GM19467 (cell line): ENCODE measurements around the gene TRAK1.
A peak's percentile ranks its signal among the peaks of the same experiment; 100 is the strongest.

Source experiments
- ATAC-seq: cut with Tn5 transposase; IDR thresholded peaks from one replicate; pipeline ENCODE4 v1.9.1; 2021; ENCODE audit warnings: mild to moderate bottlenecking, moderate library complexity; ENCODE audit not compliant: unreplicated experiment

TRAK1 gene

DNA sequence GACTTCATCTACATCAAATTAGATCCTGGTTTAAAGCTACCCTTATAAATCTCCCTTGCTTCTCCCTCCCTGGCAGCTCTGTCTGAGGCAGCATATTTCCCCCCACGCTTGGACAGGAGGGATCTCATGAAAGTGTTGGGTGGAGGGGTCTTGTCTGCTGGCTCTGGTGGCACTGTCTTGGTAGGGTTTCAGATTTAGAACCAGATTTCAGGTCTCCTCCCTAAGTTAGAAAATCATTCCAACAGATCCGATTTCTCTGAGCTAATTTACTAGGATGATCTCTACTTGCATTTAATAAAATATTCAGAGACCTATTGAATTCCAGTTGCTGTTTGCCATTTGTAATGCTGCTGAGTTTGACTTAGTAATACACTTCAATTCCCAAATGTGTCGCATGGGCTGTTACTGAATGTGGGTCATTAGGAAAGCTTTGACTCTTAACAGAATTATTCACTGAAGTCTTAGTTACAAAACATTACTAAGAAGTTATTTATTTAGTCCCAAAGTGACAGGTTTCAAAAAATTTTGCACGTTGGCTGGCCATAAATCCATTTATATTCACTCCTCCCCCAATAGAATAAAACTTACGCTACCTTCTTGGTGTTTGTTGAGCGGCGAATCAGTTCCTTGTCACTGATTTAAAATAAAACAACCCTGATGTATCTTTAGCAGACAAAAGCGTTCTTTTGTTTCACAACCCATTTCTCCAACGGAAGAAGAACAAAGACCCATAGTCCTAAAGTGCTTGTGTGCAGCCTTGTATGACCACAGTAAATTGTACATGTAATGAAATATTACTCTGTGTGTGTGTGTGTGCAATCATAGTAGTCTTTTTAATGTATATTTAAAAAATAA lies 84.5 kb downstream of the TRAK1 start:
- ATAC-seq, result no peak

DNA sequence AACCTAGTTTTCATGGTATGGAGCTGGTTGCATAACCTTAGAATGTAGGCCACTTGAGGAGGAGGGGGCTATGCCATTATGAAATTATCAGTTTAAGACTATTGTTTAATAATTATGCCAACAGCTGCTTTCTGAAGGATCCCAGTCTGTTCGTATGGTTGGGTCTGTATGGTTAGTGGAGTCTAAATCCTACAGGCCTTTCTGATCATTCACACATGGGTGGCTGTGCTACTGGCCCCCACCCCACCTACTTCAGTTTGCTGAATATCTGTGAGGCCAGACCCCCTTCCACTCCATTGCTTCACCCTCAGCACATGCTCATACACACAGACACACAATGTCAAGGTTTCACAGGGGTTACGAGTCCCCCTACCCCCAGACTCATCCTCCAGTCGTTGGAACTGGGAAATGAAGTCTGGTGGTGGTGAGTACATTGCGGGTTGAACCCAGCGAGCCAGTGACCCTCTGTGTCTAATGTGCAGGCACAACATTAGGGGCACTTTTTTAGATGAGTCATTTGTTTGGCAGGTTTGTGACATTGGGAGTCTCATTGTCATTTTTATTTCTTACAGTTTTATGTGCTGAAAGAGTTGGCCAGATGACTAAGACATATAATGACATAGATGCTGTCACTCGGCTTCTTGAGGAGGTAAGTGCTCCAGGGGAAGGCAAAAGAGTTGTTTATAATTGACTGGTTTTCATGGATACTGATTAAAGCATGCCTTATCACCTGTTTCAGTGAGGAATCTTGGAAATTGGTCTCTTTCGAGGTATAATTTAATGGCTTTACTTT lies 85.3 kb downstream of the TRAK1 start:
- ATAC-seq, result no peak

DNA sequence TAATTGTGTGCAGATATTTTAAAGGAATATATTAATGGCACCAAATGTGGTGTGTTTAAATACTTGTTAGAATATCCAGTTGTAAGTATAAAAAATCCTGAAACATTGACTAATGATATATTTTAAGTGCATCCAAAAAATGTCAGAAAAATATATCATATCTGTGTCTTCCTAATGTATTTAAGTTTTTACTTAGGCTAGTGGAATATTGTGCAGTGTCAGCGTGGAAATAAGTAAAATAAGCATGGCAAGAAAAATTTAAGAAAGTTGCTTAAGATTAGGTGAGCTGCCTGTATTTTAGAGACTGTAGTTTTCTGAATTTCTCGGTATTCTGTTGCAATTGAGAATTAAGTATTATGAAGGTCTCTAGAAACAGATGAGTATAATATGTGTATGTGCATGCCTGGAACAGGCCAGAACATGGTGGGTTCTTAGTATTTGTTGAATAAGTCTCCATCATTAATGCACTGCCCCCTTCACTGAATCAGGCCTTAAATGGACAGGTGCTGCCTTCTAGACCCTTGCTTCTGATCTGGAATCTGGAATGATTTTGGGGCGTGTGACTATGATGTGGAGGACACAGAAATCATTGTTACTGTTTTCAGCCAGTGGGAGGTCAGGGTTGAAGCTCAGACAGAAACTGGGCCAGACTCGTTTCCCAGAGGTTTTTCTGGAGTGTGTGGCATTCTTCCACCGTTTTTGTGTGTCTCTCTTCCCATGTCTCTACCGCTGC lies 86.1 kb downstream of the TRAK1 start:
- ATAC-seq, result no peak

GRCh38 chr3:42177801-42178150 lies 86.6 kb downstream of the TRAK1 start:
- no peak for ATAC-seq

- ATAC-seq, result no peak
Observed at GRCh38 chr3:42179110-42179725, 88.1 kb downstream of the TRAK1 start.

- no peak for ATAC-seq
Observed at GRCh38 chr3:42180901-42181300, 89.7 kb downstream of the TRAK1 start.

DNA sequence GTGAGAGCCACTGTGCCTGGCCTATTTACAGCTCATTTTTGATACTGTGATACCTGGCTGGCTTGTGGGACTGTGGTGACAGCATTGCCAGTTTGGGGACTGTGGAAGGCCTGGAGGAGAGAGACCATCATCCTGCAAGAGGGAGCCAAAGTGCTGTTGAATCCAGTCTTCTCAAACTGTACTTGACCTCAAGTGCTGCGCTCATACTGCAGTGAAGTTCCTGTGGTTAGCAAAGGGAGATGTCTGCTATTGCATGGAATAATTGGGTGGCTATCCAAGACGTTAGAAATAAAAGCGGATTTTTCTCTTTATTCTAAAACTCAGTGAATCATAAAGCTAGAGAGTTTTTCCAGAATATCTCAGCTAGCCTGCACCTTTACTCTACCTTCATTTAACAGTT lies 91.4 kb downstream of the TRAK1 start:
- ATAC-seq, result no peak

- no peak for ATAC-seq
Observed at GRCh38 chr3:42183991-42184632, 93.0 kb downstream of the TRAK1 start.

GRCh38 chr3:42184651-42185443 lies 93.7 kb downstream of the TRAK1 start:
- ATAC-seq, result no peak

GRCh38 chr3:42187936-42188335 lies 96.8 kb downstream of the TRAK1 start:
- ATAC-seq, result no peak

- ATAC-seq, result no peak
Observed at GRCh38 chr3:42188376-42188775, 97.2 kb downstream of the TRAK1 start.

DNA sequence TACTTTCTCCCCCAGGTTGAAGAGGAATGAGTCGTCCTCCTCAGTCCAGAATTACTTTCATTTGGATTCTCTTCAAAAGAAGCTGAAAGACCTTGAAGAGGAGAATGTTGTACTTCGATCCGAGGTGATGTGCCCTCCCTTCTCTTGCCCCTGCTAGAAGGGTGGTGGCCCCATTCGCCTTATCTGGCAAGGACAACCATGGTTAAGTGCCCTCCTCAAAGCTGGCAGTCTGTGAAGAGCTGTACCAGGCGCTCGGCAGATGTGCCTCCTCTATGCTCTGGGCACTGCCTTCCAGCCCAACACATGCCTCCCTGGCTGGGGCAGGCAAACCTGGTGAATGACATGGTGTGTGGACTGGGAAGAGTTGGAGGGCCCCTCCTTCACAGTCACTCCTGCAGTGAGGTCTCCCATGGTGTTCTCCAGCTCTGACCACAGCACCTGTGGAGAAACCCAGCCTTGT lies 97.9 kb downstream of the TRAK1 start:
- ATAC-seq, result no peak

- no peak for ATAC-seq
Observed at GRCh38 chr3:42189736-42190135, 98.6 kb downstream of the TRAK1 start.

DNA sequence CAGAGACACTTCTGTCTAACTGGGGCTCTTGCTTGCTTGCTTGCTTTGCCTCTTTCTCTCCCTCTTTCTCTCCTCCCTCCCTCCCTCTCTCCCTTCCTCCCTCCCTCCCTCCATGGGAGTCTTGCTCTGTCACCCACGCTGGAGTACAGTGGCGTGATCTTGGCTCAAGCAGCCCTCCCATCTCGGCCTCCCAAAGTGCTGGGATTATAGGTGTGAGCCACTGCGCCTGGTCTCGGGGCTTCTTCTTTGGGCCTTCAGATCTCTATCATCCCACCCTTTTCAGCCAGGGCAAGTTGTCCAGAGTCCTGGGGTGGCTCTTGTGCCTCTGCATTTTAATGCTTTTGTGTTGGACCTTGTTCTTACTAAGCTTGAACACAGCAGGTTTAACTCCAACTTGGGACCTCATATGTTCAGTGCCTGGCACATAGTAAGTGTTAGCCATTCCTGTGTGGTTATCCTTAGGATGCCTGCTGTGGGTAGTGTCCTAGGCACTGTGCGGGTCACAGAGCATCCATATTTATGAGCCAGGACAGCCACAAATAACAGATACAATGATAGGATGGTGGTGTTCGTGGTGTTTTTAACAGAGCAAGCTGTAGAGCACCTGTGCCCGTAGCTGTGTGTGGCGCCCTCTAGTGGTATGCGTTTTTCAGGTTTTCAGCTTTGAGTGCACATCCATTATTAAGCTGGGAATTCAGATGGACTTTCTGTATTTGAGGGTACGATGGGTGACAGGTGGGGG lies 99.7 kb downstream of the TRAK1 start:
- no peak for ATAC-seq

DNA sequence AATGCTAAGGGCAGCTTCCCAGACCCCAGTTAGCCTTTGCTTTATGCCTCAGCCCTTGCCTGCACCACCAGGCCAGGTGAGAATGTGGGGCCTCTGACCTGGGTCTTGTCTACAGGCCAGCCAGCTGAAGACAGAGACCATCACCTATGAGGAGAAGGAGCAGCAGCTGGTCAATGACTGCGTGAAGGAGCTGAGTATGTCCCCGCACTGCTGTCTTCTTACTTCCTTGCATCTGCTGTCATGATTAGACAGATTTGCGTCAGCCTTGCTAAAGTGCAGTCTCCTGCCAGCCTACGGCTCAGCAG lies 100.2 kb downstream of the TRAK1 start:
- no peak for ATAC-seq

GRCh38 chr3:42192334-42193200 lies 101.4 kb downstream of the TRAK1 start:
- peak; percentile 45 for ATAC-seq

GRCh38 chr3:42194943-42195510 lies 103.9 kb downstream of the TRAK1 start:
- ATAC-seq, result no peak

GRCh38 chr3:42195879-42196330 lies 104.7 kb downstream of the TRAK1 start:
- peak; percentile 57 for ATAC-seq
